Superior temporal gyrus (tissue), 1 donor: ENCODE data around the gene SDK1.
A peak's percentile ranks its signal among the peaks of the same experiment; 100 is the strongest.
"Not testable (repeated sequence)": the region's sequence is repeated elsewhere in the genome, so short reads cannot be mapped to it uniquely, and the experiment has no call there.

Source experiments
- DNase-seq: peaks from one replicate; pipeline ENCODE4 v3.0.0-alpha.2; 2016; ENCODE audit errors: extremely low spot score

SDK1 gene

DNA sequence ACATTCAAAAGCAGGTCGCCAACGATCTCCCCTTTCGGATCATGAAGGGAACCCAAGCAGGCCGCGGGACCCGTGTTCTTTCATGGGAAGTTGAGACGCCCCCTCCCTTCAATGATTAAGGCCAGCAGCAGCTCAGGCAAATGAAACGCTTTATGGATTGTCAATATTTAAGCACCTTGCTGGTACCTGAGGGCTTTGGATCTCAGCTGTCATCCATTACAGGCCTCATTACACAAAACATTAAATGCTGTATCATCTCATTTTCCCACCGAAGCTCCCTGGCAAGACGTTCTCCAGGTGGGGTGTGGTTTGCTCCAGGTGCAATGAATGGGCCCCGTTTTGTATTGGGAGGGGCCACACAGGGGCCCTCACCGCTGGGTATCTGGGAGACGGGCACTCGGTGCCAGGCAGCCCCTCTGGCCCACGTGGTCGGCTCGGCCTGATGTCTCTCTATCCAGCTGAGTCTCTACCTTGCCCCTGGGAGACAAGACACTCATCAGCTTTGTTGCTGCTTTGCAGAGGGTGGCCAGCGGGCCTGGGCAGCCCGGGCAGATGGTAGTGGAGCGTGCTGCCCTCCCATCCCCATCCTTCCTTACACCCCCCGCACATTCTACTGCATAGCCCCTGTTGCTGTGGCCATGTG is 925.0 kb downstream of the SDK1 start:
- no peak for DNase-seq

- peak; percentile 45 for DNase-seq
Observed at GRCh38 chr7:4226524-4226882, 925.5 kb downstream of the SDK1 start.

DNA sequence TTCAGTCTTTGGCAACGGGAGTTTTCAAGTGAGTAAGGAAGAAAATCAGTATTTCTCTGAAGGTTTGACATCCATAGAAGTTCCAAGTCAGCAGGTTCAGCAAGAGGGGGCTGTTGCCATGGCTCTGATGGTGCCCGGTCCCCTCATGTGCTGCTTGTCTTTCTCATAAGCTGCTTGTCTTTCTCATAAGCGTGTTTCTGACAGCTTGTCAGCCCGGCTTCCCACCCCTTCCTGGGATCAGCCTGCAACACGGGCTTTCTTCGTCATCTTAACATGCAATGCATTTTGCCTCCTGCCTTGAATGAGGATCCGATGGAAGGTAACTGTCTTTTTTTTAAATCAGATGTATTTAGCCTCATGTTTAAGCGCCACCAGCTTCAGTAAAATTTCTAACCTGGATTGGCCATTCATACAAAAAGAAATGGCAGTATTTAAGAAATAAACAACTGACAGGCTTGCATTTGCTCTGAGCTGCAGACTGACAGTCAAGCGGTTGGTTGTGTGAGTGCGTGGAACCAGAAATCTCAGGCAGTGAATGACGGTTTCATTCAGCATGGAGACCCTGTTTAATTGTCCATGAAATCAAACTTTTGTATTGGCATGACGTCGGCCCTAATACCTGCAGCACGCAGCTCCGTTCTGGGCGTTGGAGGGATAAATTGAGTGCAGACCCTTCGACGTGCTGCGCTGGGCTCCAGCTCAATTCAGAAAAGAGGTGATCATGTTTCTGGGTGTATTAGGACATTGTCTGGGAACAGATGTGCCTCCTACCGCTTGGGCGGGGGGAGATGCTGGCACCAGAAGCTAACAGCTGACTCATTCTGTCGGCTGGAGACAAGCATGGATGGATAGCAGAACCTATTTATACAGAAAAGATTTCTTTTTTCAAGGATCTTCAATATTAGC is 926.3 kb downstream of the SDK1 start:
- peak; percentile 34 for DNase-seq

GRCh38 chr7:4230352-4230751 is 929.3 kb downstream of the SDK1 start:
- DNase-seq, result no peak

GRCh38 chr7:4233146-4233545 is 932.1 kb downstream of the SDK1 start:
- DNase-seq, result no peak

GRCh38 chr7:4233621-4234497 is 932.8 kb downstream of the SDK1 start:
- no peak for DNase-seq

DNA sequence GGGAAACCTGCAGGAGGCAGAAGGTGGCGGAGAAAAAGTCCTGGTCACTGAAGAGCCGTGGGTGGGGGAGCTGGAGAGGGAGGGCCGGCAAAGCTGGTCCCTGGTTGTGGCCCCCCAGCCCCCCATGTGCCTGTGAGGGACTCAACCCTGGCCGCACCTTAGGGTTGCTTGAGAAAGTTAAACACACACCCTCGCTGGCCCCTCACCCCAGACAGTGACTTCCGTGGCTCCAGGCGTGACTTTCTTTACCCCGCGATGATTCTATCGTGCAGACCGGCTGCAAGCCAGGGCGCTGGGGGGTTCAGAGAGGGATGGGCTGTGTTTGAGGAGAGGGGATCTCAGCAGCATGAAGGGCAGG is 933.4 kb downstream of the SDK1 start:
- DNase-seq, result no peak

DNA sequence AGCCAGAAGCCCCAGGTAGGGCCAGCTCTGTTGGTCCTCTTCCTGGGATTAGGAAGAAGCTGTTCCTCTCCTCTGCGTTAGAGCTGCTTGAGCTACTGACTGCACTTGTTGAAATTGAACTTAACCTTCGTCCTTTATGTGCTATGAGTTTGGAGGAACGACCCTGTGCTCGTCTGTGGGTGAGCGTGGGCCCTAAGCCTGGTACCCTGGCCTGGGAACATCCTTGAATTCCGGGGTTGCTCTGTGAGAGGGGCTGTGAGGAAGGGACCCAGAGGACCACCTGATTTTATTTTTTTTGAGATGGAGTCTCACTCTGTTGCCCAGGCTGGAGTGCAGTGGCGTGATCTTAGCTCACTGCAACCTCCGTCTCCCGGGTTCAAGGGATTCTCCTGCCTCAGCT is 933.8 kb downstream of the SDK1 start:
- no peak for DNase-seq

GRCh38 chr7:4235596-4235995 is 934.5 kb downstream of the SDK1 start:
- no peak for DNase-seq

GRCh38 chr7:4236389-4236788 is 935.3 kb downstream of the SDK1 start:
- no peak for DNase-seq

DNA sequence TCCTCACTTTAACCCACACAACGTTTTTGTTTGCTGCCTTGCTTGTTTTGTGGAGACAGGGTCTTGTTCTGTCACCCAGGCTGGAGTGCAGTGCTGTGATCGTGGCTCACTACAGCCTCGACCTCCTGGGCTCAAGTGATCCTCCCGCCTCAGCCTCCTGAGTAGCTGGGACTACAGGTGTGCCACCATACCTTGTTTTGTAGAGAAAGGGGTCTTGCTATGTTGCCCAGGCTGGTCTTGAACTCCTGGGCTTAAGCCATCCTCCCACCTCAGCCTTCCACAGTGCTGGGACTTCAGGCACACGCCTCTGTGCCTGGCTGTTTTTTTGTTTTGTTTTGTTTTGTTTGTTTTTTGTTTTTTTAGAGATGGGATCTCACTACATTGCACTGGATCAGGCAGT is 935.8 kb downstream of the SDK1 start:
- not testable (repeated sequence) for DNase-seq

DNA sequence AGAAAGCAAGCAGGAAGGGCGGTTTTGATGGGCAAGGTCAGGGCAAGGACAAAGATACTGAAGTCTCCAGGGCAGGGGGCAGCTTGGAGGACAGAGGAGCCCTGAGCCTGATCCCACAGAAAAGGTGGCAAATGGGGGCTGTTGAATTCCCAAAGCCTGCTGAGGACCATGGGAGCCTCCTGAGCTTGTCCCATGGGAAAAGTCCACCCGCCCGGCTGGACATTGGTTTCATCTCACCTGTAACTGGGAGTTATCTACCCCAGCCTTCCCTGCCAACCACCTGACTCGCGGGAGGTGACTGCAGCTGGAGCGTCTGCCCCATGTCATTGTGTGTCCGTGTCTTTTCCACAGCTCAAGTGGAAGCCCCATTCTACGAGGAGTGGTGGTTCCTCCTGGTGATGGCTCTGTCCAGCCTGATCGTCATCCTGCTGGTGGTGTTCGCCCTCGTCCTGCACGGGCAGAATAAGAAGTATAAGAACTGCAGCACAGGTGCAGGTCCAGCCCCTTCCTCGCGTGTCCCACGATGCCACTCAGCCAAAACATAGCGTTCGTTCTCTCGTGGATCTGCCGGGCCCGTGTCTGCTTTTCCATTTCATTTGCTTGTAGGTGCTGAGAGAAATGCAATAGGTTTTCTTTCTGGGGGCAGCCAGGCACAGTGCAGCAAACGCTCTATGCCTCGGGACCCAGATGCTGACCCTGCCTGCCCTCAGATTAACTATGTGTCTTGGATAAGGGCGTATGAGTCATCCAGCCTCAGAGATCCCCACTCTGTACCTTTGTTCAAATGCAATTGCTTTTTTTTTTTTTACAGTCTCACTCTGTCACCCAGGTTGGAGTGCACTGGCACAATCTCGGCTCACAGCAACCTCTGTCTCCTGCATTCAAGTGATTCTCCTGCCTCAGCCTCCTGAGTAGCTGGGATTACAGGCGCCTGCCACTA is 936.5 kb downstream of the SDK1 start:
- DNase-seq, result no peak

DNA sequence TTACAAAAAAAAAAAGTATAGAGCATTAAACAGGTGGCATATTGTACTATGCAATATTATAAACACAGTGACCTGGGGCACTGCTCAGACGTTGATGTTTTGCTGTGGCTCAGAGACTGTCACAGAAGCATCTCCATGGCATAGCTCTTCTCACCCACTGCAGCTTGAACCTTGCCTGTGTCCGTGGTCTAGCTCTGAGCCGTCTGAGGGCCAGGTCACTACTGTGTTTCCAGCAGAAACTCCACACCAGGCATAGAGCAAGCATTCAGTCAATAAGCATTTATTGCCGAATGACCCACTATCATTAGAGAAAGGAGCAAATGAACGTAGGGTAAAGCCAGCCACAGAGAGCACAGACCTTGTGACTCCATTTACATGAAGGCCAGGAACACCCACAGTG is 937.8 kb downstream of the SDK1 start:
- DNase-seq, result no peak

DNA sequence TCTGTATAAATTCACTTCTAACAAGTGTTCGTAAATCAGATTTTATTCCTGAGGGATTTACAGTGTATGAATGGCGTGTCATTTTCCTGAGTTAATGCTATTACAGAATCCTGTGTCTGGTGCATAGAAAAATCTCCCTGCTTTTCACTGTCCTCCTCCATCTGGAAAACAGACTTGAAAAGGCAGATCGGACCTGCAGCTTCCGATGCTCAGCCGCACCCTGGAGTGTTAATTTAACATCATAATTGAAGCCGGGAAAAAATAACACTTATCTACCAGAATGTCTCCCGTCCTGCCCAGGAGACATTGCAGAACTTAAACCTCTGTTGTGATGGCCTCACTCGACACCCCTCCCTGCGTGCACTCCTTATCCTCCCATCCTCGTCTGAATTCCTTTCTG is 939.0 kb downstream of the SDK1 start:
- no peak for DNase-seq

GRCh38 chr7:4240520-4241303 is 939.7 kb downstream of the SDK1 start:
- no peak for DNase-seq

GRCh38 chr7:4241304-4241612 is 940.2 kb downstream of the SDK1 start:
- DNase-seq, result no peak

DNA sequence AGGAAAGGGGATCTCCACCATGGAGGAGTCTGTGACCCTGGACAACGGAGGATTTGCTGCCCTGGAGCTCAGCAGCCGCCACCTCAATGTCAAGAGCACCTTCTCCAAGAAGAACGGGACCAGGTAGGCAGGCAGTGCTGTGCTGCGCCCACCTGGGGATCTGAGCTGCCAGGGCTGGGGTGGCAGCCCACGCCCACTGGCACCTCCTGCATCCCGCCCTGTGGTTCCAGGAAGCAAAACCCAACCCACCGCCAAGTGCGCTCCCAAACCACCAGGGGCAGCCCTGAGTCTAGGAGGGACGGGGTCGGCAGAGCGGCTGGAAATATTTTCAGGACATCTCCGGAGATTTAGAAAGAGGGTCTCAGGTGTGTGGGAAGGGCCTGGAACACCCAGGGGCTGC is 940.7 kb downstream of the SDK1 start:
- DNase-seq, result no peak

DNA sequence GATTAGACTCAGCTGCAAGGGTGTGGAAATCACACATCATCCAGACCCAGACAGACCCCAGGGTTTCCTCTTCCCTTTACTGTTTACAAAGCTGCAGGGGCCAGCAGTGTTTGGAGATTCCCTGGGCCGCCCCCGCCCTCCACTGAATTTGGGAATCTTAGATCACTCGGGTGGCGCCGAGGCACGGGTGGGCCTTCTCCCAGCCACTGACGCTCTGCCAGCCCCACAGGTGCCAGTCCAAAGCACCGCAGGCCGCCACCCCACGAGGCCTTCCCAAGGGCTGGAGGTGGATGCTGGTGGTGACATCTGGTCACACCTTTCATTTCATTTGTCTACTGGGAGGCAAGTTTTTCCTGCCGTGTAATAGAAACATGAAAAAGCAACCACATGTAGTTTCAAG is 941.7 kb downstream of the SDK1 start:
- no peak for DNase-seq

DNA sequence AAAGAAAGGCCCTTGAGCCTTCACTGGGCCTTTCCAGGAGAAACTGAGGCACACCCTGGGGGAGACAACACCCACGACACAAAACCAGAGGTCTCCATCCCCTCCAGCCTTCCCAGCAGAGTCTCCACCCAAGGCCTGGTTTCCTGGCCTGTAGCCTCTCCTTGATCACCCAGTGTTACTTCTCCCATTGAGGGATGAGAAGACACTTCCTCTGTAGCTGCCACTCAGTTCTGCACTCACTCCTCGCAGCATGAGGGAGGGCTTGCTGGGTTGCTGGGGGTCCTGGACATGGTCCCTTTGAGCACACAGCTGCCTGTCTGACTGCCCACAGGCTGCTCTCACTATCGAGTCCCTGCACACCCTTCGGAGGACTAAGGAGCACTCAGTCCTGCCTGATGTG is 943.0 kb downstream of the SDK1 start:
- DNase-seq, result no peak

GRCh38 chr7:4244635-4245034 is 943.6 kb downstream of the SDK1 start:
- DNase-seq, result no peak
